Stimulated activated naive CD8-positive, alpha-beta T cell treated with anti-CD3 and anti-CD28 coated beads, Interleukin-15, Interleukin-2, amounts not matched to agents 100 U/mL and 50 U/mL, for 24 hours (primary cell): ENCODE results near the gene APBA2.
A peak's percentile ranks its signal among the peaks of the same experiment; 100 is the strongest.

Experiments used
- ATAC-seq: fragments of 150-1000 bp; cut with Tn5 transposase; one replicate; pipeline ENCODE4 v1.10.0; 2021
- DNase-seq: peaks from one replicate; pipeline ENCODE4 v3.0.0; 2021

APBA2 gene

GRCh38 chr15:28936081-28936480 is 50.3 kb downstream of the APBA2 start:
- ATAC-seq, result no peak
- DNase-seq, result no peak

DNA sequence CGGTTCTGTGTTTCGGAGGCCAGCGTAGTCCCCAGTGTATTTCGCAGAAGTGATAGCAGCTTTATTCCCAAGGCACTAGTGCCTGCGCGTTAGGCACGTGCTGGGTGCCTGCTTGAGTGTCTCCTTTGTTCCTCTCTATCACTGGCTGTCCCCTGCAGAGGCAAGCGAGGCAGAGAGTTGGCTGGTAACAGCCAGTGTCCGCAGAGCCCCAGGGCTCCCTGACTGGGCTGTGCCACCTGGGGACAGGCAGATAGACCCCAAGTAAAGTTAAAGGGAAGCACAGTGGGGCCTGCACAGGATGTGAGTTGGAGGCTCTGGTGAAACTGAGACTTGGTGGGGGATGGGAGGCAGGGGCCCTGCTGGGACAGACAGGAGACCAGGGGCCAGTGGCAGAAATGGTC is 50.7 kb downstream of the APBA2 start:
- DNase-seq, result peak; percentile 54
- no peak for ATAC-seq

DNA sequence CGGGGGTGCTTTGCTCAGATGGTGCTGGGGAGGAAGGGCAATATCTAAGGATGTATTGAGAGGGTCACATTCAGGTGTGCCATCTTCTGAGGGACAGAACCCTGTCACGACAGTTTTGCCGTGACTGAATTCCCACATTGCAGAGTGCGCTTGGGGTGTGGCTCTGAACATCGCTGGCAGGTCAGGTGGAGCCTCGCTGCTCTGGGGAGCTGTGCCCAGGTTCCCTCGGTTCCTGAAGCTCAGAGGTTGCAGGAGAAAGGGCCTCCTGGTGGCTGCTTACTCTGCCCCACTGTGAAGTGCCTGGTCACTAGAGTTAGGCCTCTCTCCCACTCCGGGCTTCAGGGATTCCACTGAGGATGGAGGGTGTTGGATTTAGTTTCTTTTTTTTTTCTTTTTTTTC is 51.5 kb downstream of the APBA2 start:
- no peak for DNase-seq

DNA sequence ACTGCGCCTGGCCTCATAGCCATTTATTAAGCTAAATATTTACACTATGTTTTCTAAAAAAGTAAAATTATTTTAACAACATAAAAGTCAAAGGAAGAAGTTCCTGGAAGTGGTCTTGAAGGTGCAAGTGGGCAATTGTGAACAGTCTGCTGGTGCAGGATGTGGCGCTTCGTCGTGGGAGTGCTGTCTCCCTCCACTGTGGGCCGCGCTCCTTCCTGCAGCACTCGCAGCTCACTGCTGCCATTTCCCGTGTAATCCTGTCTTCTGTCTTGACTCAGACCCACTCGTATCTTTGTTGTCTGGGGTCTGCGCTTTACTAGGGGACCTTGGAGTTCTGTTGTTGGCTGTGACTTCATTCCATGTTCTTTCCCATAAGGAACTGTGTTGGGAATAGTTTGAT is 56.3 kb downstream of the APBA2 start:
- ATAC-seq (peak; percentile 47), DNase-seq (peak; percentile 50)

More for the DNA sequence above, 51.5 kb downstream of the APBA2 start:
- no peak for ATAC-seq

DNA sequence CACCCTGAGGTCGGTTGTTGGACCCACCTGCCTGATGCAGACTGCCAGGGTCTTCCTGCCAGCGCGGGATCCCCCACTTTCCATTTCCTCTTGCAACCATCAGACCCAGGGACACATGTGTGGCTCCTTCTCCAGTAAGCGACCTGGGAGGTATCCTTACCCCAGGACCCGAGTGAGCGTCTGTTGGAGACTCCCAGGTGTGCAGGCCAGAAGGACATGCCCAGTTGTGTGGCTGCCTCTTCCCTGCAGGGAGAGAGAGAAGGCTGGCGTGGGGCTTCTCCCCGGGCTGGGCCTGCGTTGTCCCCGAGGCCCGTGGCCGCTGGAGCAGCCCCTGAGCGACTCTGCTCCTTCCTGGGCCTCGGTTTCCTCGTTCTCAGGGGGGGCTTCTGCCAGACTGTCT is 56.8 kb downstream of the APBA2 start:
- DNase-seq, result no peak
- ATAC-seq, result no peak

- ATAC-seq, result no peak
Measured at GRCh38 chr15:28943146-28943545, 57.4 kb downstream of the APBA2 start.

DNA sequence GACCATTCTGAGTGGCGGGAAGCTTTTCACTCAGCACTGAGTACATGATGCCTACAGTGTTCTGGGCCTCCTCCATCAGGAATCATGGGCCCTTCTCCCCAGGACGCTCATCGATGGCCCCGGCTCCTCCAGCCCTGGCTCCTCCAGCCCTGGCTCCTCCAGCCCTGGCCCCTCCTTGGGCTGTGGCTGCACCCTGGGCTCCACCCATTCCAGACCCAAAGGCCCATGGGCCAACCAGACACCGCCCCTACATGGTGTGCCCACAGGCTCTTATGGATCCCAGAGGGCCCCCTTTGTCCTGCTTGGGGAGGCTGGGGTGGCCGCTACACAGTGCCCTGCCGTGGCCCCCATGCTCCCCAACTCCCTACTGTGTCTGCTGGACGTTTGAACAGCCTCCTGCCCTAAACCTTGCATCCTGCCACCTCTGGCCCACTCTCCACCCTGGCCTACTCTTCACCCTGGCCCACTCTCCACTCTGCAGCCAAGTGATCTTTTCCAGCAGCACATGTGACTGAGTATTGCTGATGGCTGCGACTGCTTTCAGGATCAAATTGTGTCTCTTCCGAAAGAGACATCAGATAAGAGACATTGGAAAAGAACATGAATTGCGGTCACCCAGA is 57.9 kb downstream of the APBA2 start:
- DNase-seq (no peak), ATAC-seq (no peak)

More at GRCh38 chr15:28943146-28943545, 57.4 kb downstream of the APBA2 start:
- no peak for DNase-seq

DNA sequence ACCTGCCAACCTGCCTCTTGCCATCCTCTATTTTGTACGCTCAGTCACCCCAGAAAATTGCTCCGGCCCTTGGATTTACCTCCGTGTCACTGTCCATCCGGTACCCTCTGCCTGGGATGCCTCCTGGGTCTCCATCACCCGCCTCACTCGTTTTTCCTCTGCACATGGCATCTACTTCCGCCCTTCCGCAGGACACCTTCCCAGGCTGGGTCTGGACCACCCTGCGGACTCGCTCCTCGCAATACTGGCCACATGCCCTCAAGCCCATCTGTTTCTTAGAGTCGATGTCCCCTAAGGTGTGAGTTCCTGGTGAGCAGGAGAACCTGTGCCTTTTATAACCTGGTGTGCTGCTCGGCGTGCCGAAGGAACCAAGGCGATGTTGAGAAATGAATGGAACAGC is 58.5 kb downstream of the APBA2 start:
- DNase-seq (no peak), ATAC-seq (no peak)

DNA sequence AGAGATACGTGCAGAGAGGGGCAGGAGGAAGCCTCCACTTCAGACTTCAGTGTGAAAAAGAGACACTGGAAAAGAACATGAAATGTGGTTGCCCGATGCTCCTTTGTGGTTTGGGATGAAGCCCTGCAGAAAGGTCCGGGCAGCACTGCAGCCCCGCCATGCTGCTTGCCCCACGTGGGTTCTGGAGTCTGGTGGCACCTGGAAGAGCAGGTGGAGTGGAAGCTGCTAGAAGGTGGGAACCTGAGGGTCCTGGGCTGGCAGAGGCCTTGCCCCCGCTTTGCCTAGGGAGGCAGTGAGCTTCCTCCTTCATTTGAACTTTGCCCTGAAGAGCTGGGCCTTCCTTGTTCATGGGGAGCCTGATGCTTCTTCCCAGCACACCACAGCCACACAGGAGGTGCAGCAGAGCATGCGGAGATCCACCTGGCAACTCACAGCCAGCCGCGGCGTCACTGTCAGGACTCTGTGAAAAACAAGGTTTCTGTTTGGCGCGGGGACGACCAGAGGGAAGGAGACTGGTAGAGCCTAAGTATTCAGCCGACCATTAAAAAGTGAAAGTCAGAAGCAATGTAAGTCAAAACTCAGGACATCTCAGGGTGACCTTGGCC is 59.0 kb downstream of the APBA2 start:
- DNase-seq (no peak), ATAC-seq (no peak)

- DNase-seq (no peak), ATAC-seq (no peak)
Measured at GRCh38 chr15:28945626-28946230, 60.0 kb downstream of the APBA2 start.

DNA sequence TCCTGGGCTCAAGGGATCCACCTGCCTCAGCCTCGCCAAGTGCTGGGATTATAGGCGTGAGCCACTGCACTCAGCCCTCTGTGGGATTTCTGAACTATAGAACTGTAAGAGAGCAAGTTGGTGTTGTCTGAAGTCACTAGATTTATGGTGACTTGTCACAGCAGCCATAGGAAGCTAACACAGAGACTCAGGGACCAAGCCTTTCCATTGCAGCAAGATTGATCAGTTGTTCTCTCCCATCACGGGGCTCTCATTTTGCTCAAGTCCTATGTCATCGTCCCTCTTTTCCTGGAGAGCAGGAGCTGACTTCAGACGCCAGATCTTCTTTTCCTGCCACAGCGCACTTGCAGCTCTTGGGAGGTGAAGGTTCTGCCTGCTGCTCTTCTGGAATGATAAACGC is 61.0 kb downstream of the APBA2 start:
- DNase-seq (no peak), ATAC-seq (no peak)

GRCh38 chr15:28947221-28947674 is 61.5 kb downstream of the APBA2 start:
- ATAC-seq, result no peak
- no peak for DNase-seq

DNA sequence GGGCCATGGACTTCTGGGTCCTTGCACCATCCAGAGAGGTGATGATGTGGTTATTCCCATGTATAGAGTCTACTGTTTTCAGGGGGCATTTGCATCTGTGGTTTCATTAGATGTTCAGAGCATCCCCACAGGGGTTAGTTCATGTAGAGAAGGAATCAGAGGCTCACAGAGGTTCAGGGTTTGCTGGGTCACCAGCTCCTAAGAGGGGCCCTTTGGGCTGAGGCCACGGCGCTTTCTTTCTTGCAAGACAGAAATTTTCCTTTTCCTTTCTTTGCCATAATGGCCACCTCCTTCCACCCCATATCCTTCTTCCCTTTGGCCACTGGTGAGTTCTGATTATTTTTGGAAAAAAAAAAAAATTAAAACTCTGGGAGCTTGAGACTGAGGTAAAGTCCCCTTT is 62.3 kb downstream of the APBA2 start:
- ATAC-seq (peak; percentile 32), DNase-seq (no peak)

- no peak for ATAC-seq
- DNase-seq, result no peak
Measured at GRCh38 chr15:28950916-28951315, 65.1 kb downstream of the APBA2 start.

- DNase-seq, result no peak
- ATAC-seq, result no peak
Measured at GRCh38 chr15:28952666-28953491, 67.1 kb downstream of the APBA2 start.

DNA sequence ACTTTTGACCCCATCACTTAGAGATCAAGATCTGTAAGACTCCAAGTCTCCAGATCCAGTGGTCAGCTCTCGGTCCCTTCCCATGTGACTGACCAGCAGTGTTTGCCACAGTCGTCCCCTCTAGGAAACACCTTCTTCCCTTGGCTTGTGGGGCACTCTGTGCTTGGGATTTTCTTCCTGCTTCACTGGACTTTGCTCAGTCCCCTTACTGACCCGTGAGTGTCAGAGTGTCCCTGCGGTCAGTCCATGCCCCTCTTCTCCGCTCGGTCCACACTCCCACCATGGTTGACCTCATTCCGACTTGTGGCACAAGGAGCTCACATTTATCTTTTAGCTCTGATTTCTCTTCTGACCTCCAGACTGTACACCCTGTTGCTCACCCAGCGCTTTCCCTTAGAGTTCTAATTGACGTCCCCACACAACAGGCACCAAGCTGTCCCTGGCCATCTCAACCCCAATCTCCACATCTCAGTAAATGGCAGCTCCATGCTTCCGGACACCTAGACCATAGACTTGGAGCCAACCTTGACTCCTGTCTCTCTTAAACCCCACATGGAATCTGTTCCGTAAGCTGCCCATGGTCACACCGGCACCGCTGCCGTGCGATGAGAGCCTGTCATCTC is 67.9 kb downstream of the APBA2 start:
- no peak for DNase-seq
- no peak for ATAC-seq

- no peak for ATAC-seq
- no peak for DNase-seq
Measured at GRCh38 chr15:28954466-28955159, 68.8 kb downstream of the APBA2 start.

GRCh38 chr15:28955160-28955992 is 69.6 kb downstream of the APBA2 start:
- DNase-seq (peak; percentile 40), ATAC-seq (peak; percentile 56)

- ATAC-seq (no peak), DNase-seq (no peak)
Measured at GRCh38 chr15:28955993-28956421, 70.2 kb downstream of the APBA2 start.

GRCh38 chr15:28956491-28956890 is 70.7 kb downstream of the APBA2 start:
- DNase-seq (no peak), ATAC-seq (no peak)
